Panc1 (cell line): ENCODE measurements around the gene GAGE12D. TPM values are rescaled to one million over a fixed set of nuclear protein-coding genes. Genes with fewer than 3 reads are reported as not detected.
"Not testable (repeated sequence)": the region's sequence is repeated elsewhere in the genome, so short reads cannot be mapped to it uniquely, and the experiment has no call there.

ENCODE experiments used
- ATAC-seq: fragments of 200-7000 bp; cut with Tn5 transposase; 2 replicates; pipeline ENCODE4 v1.9.1; 2020; ENCODE audit warnings: mild to moderate bottlenecking, moderate library complexity
- Bru-seq: library from RNA; stranded (reverse); fragments of 400-500 nt; gene quantifications from one replicate; lab custom pipeline; 2021; lab: Mats Ljungman, UMichigan
- BruChase-seq, 2 experiments: library from RNA; stranded (reverse); fragments of 400-500 nt; gene quantifications; one replicate each; lab custom pipeline; 2021; lab: Mats Ljungman, UMichigan
- BruUV-seq: library from RNA; stranded (reverse); fragments of 400-500 nt; replicated peaks from 2 replicates; lab custom pipeline; 2021; lab: Mats Ljungman, UMichigan
- CTCF ChIA-PET: fragments of 300-600 bp; sonication (Branson Sonifier 250); formaldehyde crosslinking; loops from one replicate; lab custom pipeline; 2022; ENCODE audit warnings: antibody characterized with exemption; lab: Charles Lee
- POLR2A ChIA-PET: fragments of 300-600 bp; sonication (Branson Sonifier 250); formaldehyde crosslinking; loops from one replicate; lab custom pipeline; 2022; ENCODE audit warnings: antibody characterized with exemption; lab: Charles Lee
- DNase-seq: peaks from one replicate; pipeline ENCODE4 v3.0.0-alpha.2; 2010; ENCODE audit warnings: low read depth, low spot score
- H3K27ac ChIP-seq: 2 replicates; pipeline ENCODE4 v1.5.1; 2011; ENCODE audit warnings: mild to moderate bottlenecking, low read length, inconsistent platforms
- H3K27me3 ChIP-seq: fragments of 200-500 bp; sonication (Bioruptor generic); 2 replicates; pipeline ENCODE4 v1.6.0; 2014; ENCODE audit warnings: low read length, inconsistent platforms; ENCODE audit not compliant: control insufficient read depth, insufficient read depth
- H3K36me3 ChIP-seq: fragments of 200-500 bp; sonication (Bioruptor generic); 2 replicates; pipeline ENCODE4 v1.5.1; 2014; ENCODE audit warnings: inconsistent platforms, mild to moderate bottlenecking, low read length, moderate library complexity; ENCODE audit not compliant: control insufficient read depth, insufficient read depth
- H3K4me1 ChIP-seq: 2 replicates; pipeline ENCODE4 v1.5.1; 2011; ENCODE audit warnings: inconsistent platforms, mild to moderate bottlenecking, low read length, moderate library complexity; ENCODE audit not compliant: control insufficient read depth, insufficient read depth
- H3K4me3 ChIP-seq, 2 experiments: 2 replicates each; pipeline ENCODE4 v1.5.1; 2011 to 2012; ENCODE audit warnings: low read depth in 2 of 2, low read length in 2 of 2, mild to moderate bottlenecking in 2 of 2, inconsistent platforms in 1 of 2, moderate library complexity in 1 of 2
- H3K9me3 ChIP-seq: fragments of 200-500 bp; sonication (Bioruptor generic); 2 replicates; pipeline ENCODE4 v1.5.1; 2014; ENCODE audit warnings: low read depth, mild to moderate bottlenecking, inconsistent platforms, low read length, moderate library complexity; ENCODE audit not compliant: control insufficient read depth, insufficient read depth
- in situ Hi-C: cut with HindIII; loops from 2 replicates; pipeline ENCODE4 v1.10.0; 2016; ENCODE audit warnings: low sequenced_read_pairs, low pct_unique_long_range_greater_than_20kb
- intact Hi-C: fragments of 100-400 bp; cut with micrococcal nuclease; formaldehyde crosslinking; loops from one replicate; pipeline ENCODE4 v1.10.0; 2022; ENCODE audit not compliant: unreplicated experiment
- long read RNA-seq: library from polyadenylated mRNA; unstranded; transcript quantifications from one replicate; pipeline ENCODE4 v2.0.0, GENCODE V29; 2021; ENCODE audit not compliant: unreplicated experiment
- polyA plus RNA-seq: library from polyadenylated mRNA; unstranded; fragments of >200 nt; gene quantifications from one replicate; pipeline ENCODE4 v1.2.1, GENCODE V29; 2012; ENCODE audit warnings: missing spikeins; ENCODE audit not compliant: insufficient read length
- total RNA-seq: library from RNA; stranded (reverse); gene quantifications from one replicate; pipeline ENCODE4 v1.2.1, GENCODE V29; 2021; ENCODE audit not compliant: unreplicated experiment

GAGE12D gene
- total RNA-seq = not detected
- polyA plus RNA-seq = not detected
- Bru-seq, nascent RNA = not detected
- BruChase-seq, experiment 1, labeled RNA remaining after a 2-hour chase = not detected
- not detected for BruChase-seq, experiment 2, labeled RNA remaining after a 6-hour chase
- long read RNA-seq = 0 reads

- H3K4me3 ChIP-seq, H3K9me3 ChIP-seq, H3K4me1 ChIP-seq, ATAC-seq, in situ Hi-C loops, CTCF ChIA-PET, H3K27ac ChIP-seq, BruUV-seq, POLR2A ChIA-PET, H3K27me3 ChIP-seq, H3K36me3 ChIP-seq, intact Hi-C loops, DNase-seq: not testable (repeated sequence)
Observed at GRCh38 chrX:49541433-49541832, at the start of gene GAGE12D. TSS of gene GAGE12D (plus strand) at chrX:49541733. CDS start at chrX:49542888, 1,155 bp downstream.

- intact Hi-C loops, POLR2A ChIA-PET, in situ Hi-C loops, ATAC-seq, H3K36me3 ChIP-seq, CTCF ChIA-PET, DNase-seq, H3K9me3 ChIP-seq, H3K27ac ChIP-seq, BruUV-seq, H3K4me1 ChIP-seq, H3K27me3 ChIP-seq, H3K4me3 ChIP-seq: not testable (repeated sequence)
Observed at GRCh38 chrX:49531877-49532276, 9.7 kb upstream of the GAGE12D start, which contains the start of gene GAGE12C. TSS of gene GAGE12C (plus strand) at chrX:49532177. CDS start at chrX:49533332, 1,155 bp downstream.

GRCh38 chrX:49550989-49551388 lies 9.5 kb downstream of the GAGE12D start, which contains the start of gene GAGE12E:
TSS of gene GAGE12E (plus strand) at chrX:49551289. CDS start at chrX:49552444, 1,155 bp downstream.
- H3K9me3 ChIP-seq, intact Hi-C loops, H3K27ac ChIP-seq, H3K4me1 ChIP-seq, DNase-seq, H3K36me3 ChIP-seq, H3K4me3 ChIP-seq, ATAC-seq, CTCF ChIA-PET, H3K27me3 ChIP-seq, in situ Hi-C loops, BruUV-seq, POLR2A ChIA-PET: not testable (repeated sequence)

- ATAC-seq, POLR2A ChIA-PET, H3K4me3 ChIP-seq, H3K27me3 ChIP-seq, in situ Hi-C loops, H3K27ac ChIP-seq, BruUV-seq, intact Hi-C loops, H3K36me3 ChIP-seq, DNase-seq, H3K9me3 ChIP-seq, CTCF ChIA-PET, H3K4me1 ChIP-seq: not testable (repeated sequence)
Observed at GRCh38 chrX:49560542-49560941, 19.0 kb downstream of the GAGE12D start, which contains the start of gene GAGE12F. TSS of gene GAGE12F (plus strand) at chrX:49560842. CDS start at chrX:49561997, 1,155 bp downstream.

GRCh38 chrX:49568728-49569127 lies 27.2 kb downstream of the GAGE12D start:
- ATAC-seq, DNase-seq, POLR2A ChIA-PET, H3K27me3 ChIP-seq, H3K4me3 ChIP-seq, BruUV-seq, H3K9me3 ChIP-seq, in situ Hi-C loops, H3K4me1 ChIP-seq, CTCF ChIA-PET, H3K36me3 ChIP-seq, H3K27ac ChIP-seq, intact Hi-C loops: not testable (repeated sequence)

GRCh38 chrX:49569152-49569551 lies 27.6 kb downstream of the GAGE12D start:
- H3K27me3 ChIP-seq, ATAC-seq, in situ Hi-C loops, H3K4me1 ChIP-seq, H3K27ac ChIP-seq, H3K4me3 ChIP-seq, DNase-seq, CTCF ChIA-PET, H3K36me3 ChIP-seq, BruUV-seq, POLR2A ChIA-PET, intact Hi-C loops, H3K9me3 ChIP-seq: not testable (repeated sequence)

GRCh38 chrX:49570100-49570499 lies 28.6 kb downstream of the GAGE12D start, which contains the start of gene GAGE12G:
TSS of gene GAGE12G (plus strand) at chrX:49570400. CDS start at chrX:49571555, 1,155 bp downstream.
- H3K4me3 ChIP-seq, H3K9me3 ChIP-seq, POLR2A ChIA-PET, in situ Hi-C loops, H3K27me3 ChIP-seq, H3K4me1 ChIP-seq, BruUV-seq, CTCF ChIA-PET, H3K27ac ChIP-seq, intact Hi-C loops, ATAC-seq, DNase-seq, H3K36me3 ChIP-seq: not testable (repeated sequence)
